ENCODE data around the gene SEC62.

SEC62 gene

GRCh38 chr3:169965562-169966427, 812 bp upstream of the SEC62 start:
- DNase-seq = no peak
- intact Hi-C loops (cut with DNase I) = loop anchor here (2.0 to 10.0 kb wide), 3 partner anchors 103 to 215 kb away; partner anchors contain the start of genes MYNN and PHC3

GRCh38 chr3:169966951-169967915, 626 bp downstream of the SEC62 start:
- peak in 7 of 10 donors; percentile 11 to 88 (median 37) for DNase-seq
- intact Hi-C loops (cut with DNase I) = loop anchor here (2.0 to 10.0 kb wide), 3 partner anchors 105 to 214 kb away; partner anchors contain the start of genes MYNN and PHC3

- DNase-seq = no peak
- intact Hi-C loops (cut with DNase I) = loop anchor here (5.0 to 10.0 kb wide), 2 partner anchors 106 to 194 kb away; partner anchors contain the start of gene MYNN
These were observed 1.7 kb downstream of the SEC62 start for GRCh38 chr3:169968224-169968885.

GRCh38 chr3:169969174-169970095, 2.8 kb downstream of the SEC62 start:
- no peak for DNase-seq
- intact Hi-C loops (cut with DNase I) = loop anchor here (5.0 to 10.0 kb wide), 2 partner anchors 107 to 195 kb away; partner anchors contain the start of gene MYNN

GRCh38 chr3:169970847-169971246, 4.2 kb downstream of the SEC62 start:
- intact Hi-C loops (cut with DNase I) = no loop called here
- DNase-seq = no peak

GRCh38 chr3:169971522-169971921, 4.9 kb downstream of the SEC62 start:
- no peak for DNase-seq
- intact Hi-C loops (cut with DNase I) = no loop called here

- DNase-seq = no peak
- intact Hi-C loops (cut with DNase I) = no loop called here
These were observed 13.4 kb downstream of the SEC62 start for GRCh38 chr3:169980055-169980454.

- intact Hi-C loops (cut with DNase I) = no loop called here
- peak in 1 of 10 donors; percentile 46 for DNase-seq
These were observed 17.7 kb downstream of the SEC62 start for GRCh38 chr3:169984292-169984691.

GRCh38 chr3:169990431-169990830, 23.8 kb downstream of the SEC62 start:
- no peak for DNase-seq
- intact Hi-C loops (cut with DNase I) = no loop called here

- no peak for DNase-seq
- intact Hi-C loops (cut with DNase I) = no loop called here
These were observed 25.5 kb downstream of the SEC62 start for GRCh38 chr3:169992156-169992555.

- no peak for DNase-seq
- intact Hi-C loops (cut with DNase I) = no loop called here
These were observed 26.2 kb downstream of the SEC62 start for GRCh38 chr3:169992781-169993180.

- no peak for DNase-seq
- intact Hi-C loops (cut with DNase I) = no loop called here
These were observed 27.2 kb downstream of the SEC62 start for GRCh38 chr3:169993761-169994160.

GRCh38 chr3:169996063-169996462, 29.5 kb downstream of the SEC62 start:
- DNase-seq = no peak
- intact Hi-C loops (cut with DNase I) = no loop called here

GRCh38 chr3:169998668-169999131, 32.1 kb downstream of the SEC62 start:
- no peak for DNase-seq
- intact Hi-C loops (cut with DNase I) = no loop called here

- intact Hi-C loops (cut with DNase I) = no loop called here
- DNase-seq = no peak
These were observed 32.8 kb downstream of the SEC62 start for GRCh38 chr3:169999433-169999832.

- peak in 1 of 10 donors; percentile 31 for DNase-seq
- intact Hi-C loops (cut with DNase I) = no loop called here
These were observed 33.4 kb downstream of the SEC62 start for GRCh38 chr3:170000051-170000450.

GRCh38 chr3:170002231-170002630, 35.6 kb downstream of the SEC62 start:
- intact Hi-C loops (cut with DNase I) = no loop called here
- peak in 1 of 10 donors; percentile 56 for DNase-seq

- intact Hi-C loops (cut with DNase I) = no loop called here
- DNase-seq = no peak
These were observed 36.3 kb downstream of the SEC62 start for GRCh38 chr3:170002879-170003278.

GRCh38 chr3:170003881-170004356, 37.3 kb downstream of the SEC62 start:
- DNase-seq = no peak
- intact Hi-C loops (cut with DNase I) = no loop called here

Measured in posterior cingulate gyrus (tissue), 11 donors.